Natural killer cell treated with Interleukin-12 subunit alpha and Interleukin-12 subunit beta and Interleukin-15 and Interleukin-18, amount 100 ng/mL, for 72 hours (primary cell): ENCODE data around the gene SLC25A3. TPM values are rescaled to one million over a fixed set of nuclear protein-coding genes. Genes with fewer than 3 reads are reported as not detected.

ENCODE experiments used
- ATAC-seq, 2 donors: fragments of 150-1000 bp; cut with Tn5 transposase in 1 of 2; sonication (Bioruptor Pico), chemical (Tn5 transposase) in 1 of 2; 2 replicates each; pipeline ENCODE4 v1.10.0; 2021
- DNase-seq: peaks from one replicate; pipeline ENCODE4 v3.0.0; 2022; ENCODE audit warnings: low spot score
- H3K27ac Mint-ChIP-seq, 2 donors: 1 replicate in 1 of 2; 2 replicates in 1 of 2; pipeline ENCODE4 v1.8.0; 2022; ENCODE audit warnings: mixed read lengths in 2 of 2, mild to moderate bottlenecking in 1 of 2, moderate library complexity in 1 of 2
- H3K27me3 Mint-ChIP-seq, 2 donors: 1 replicate in 1 of 2; 2 replicates in 1 of 2; pipeline ENCODE4 v1.8.0; 2022; ENCODE audit warnings: mixed read lengths in 2 of 2
- H3K36me3 Mint-ChIP-seq: one replicate; pipeline ENCODE4 v1.8.0; 2022; ENCODE audit warnings: mixed read lengths
- H3K4me1 Mint-ChIP-seq, 2 donors: 1 replicate in 1 of 2; 2 replicates in 1 of 2; pipeline ENCODE4 v1.8.0; 2022; ENCODE audit warnings: low read depth in 2 of 2, mixed read lengths in 2 of 2, mild to moderate bottlenecking in 1 of 2
- H3K4me3 Mint-ChIP-seq: one replicate; pipeline ENCODE4 v1.8.0; 2022; ENCODE audit warnings: mixed read lengths
- H3K9me3 Mint-ChIP-seq: 2 replicates; pipeline ENCODE4 v1.8.0; 2022; ENCODE audit warnings: mixed read lengths
- total RNA-seq, 2 donors: library from RNA; stranded (reverse); gene quantifications; one replicate each; pipeline ENCODE4 v1.2.3, GENCODE V29; 2022

The SLC25A3 gene
- total RNA-seq, 2 donors from 2014 or later: 444 to 571 TPM

DNA sequence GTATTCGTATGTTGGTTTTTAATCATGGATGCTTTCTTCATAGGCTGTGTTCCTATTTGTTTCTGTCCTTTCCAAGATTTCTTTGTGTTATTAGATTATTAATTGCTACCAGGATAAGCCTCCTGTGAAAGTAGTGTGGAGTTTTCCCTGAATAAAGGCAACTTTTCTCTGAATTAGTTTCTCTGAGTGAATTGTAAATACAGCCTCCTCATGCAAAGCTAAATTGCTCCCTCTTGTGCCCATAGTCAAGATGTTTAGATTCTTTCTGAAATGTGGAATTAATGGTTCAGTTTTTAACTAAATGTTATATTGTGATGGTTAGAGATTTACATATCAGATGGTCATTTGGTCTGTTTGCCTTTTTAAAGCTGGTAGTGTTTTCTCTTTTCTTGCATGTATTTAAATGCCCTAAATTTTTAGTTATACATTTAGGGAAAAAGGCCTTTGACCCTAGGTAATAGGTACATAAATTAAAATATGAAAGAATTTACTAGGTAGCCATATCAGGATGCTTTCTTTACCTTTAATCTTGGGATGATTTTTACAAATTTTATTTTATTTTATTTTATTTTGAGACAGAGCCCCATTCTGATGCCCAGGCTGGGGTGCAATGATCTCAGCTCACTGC lies 60.5 kb downstream of the SLC25A3 start:
- ATAC-seq (no peak), DNase-seq (no peak)
- H3K27me3 Mint-ChIP-seq: no peaks in the 10 kb centered on the region
- H3K27ac Mint-ChIP-seq: no peak overlapping the region
- H3K9me3 Mint-ChIP-seq: no peaks in the 10 kb centered on the region
- no peak overlapping the region for H3K4me3 Mint-ChIP-seq
- H3K4me1 Mint-ChIP-seq: peaks cover 9 to 12% of the 10 kb centered on the region in 2 donors
- peaks cover 23% of the 10 kb centered on the region for H3K36me3 Mint-ChIP-seq

Other genes with a start within 250 kb of the SLC25A3 start
- gene TMPO, start 78.1 kb upstream of the SLC25A3 start, total RNA-seq: 100 to 1,000 TPM; 147 to 219 TPM
- 10 to 100 TPM; 22.1 to 23.9 TPM for gene IKBIP, start 51.1 kb downstream of the SLC25A3 start, total RNA-seq
- gene APAF1, start 51.6 kb downstream of the SLC25A3 start, total RNA-seq: 10 to 100 TPM; 25.9 to 33.2 TPM